Measurements from ENCODE around the gene DPPA4. TPM values are rescaled to one million over a fixed set of nuclear protein-coding genes. Genes with fewer than 3 reads are reported as not detected.

DPPA4 gene
- total RNA-seq, 1 experiment from 2014 or later = not detected

DNA sequence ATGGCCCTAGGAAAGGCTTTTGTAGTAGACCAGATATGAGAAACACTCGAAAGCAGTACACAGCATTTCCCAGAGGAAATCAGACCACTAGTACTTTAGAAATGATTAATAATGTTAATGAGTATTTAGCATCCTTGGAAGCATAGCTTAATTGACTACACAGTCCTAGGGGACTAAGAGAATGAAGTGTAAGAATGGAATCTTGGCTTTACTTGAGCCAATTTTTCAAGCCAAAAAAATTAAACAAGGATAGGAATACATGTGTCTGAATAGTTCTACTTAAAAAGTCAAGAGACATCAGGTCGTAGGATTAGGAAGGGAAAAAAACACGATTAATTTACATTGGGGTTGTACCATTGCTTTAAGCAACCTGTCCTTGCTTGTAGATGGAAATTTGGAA lies 59.2 kb downstream of the DPPA4 start:
- no peak for DNase-seq
- Histone ChIP-seq H3K9me3 (no peaks in the 10 kb centered on the region), H3K27me3 (replicated peaks; ENCODE audit: control insufficient read depth, insufficient read depth, low read length) (no peaks in the 10 kb centered on the region), H3K4me3 (ENCODE audit: low read depth, low read length) (no peak overlapping the region), H3K4me1 (no peaks in the 10 kb centered on the region), H3K36me3 (ENCODE audit: control insufficient read depth, insufficient read depth, low read length) (no peaks in the 10 kb centered on the region)
- intact Hi-C loops (cut with micrococcal nuclease; ENCODE audit: unreplicated experiment) = loop anchor here (5.0 to 10.0 kb wide), 2 partner anchors 254 to 457 kb away; no protein-coding TSS in a partner anchor
- no peak overlapping the region for H3K4me3 Mint-ChIP-seq (ENCODE audit: unreplicated experiment)
- H3K9me3 Mint-ChIP-seq (ENCODE audit: unreplicated experiment) = no peaks in the 10 kb centered on the region
- no peaks in the 10 kb centered on the region for H3K27me3 Mint-ChIP-seq (ENCODE audit: insufficient read depth, unreplicated experiment)
- no TSS peak for BruUV-seq (replicated peaks)
- TF ChIP-seq CTCF (IDR thresholded peaks at IDR 0.05; ENCODE audit: insufficient read depth in 1 of 2, low read depth in 1 of 2, low read length in 1 of 2, severe bottlenecking in 1 of 2, unreplicated experiment in 1 of 2) = no peak
- ChIA-PET CTCF (no interaction called here), POLR2A (no interaction called here)
- H3K4me1 Mint-ChIP-seq (ENCODE audit: low read depth, unreplicated experiment) = peaks cover 7% of the 10 kb centered on the region
- no peak overlapping the region for H3K27ac Mint-ChIP-seq (ENCODE audit: unreplicated experiment)
- H3K36me3 Mint-ChIP-seq (ENCODE audit: insufficient read depth, unreplicated experiment) = no peaks in the 10 kb centered on the region

Other genes with a start within 250 kb of the DPPA4 start
- gene MORC1, start 219.4 kb downstream of the DPPA4 start, total RNA-seq (2022) = not detected in 2 replicates
- gene C3orf85, start 200.8 kb downstream of the DPPA4 start, total RNA-seq (2022) = 0.48 and 0.81 TPM in 2 replicates
- not detected in 2 replicates for gene DPPA2, start 21.0 kb downstream of the DPPA4 start, total RNA-seq (2022)

Data from Caco-2 (cell line).